Endothelial cell of umbilical vein (primary cell): Measurements from ENCODE around the gene HAUS3. TPM values are rescaled to one million over a fixed set of nuclear protein-coding genes. Genes with fewer than 3 reads are reported as not detected.

Experiments used
- BruUV-seq: library from RNA; stranded (reverse); fragments of 400-500 nt; replicated peaks from 2 replicates; lab custom pipeline; 2021; lab: Mats Ljungman, UMichigan
- CTCF ChIA-PET: fragments of 300-600, 350-600 bp; sonication (Branson Sonifier 250); formaldehyde crosslinking; loops from one replicate; lab custom pipeline; 2021; ENCODE audit warnings: antibody characterized with exemption, inconsistent platforms; lab: Charles Lee
- POLR2A ChIA-PET: fragments of 300-600, 350-600 bp; sonication (Branson Sonifier 250); formaldehyde crosslinking; loops from one replicate; lab custom pipeline; 2021; ENCODE audit warnings: antibody characterized with exemption, inconsistent platforms; lab: Charles Lee
- DNase-seq: peaks from one replicate; pipeline ENCODE4 v3.0.0-alpha.2; 2011; ENCODE audit warnings: low read depth, low spot score
- FAIRE-seq: peaks from 2 replicates; lab custom pipeline; 2011; peaks lifted over from hg19 to GRCh38; lab: Jason Lieb, UNC
- H2AFZ ChIP-seq: 2 replicates; pipeline ENCODE4 v1.6.0; 2012; ENCODE audit warnings: low read depth, low read length, control low read depth, inconsistent platforms
- H3K27ac ChIP-seq: 2 replicates; pipeline ENCODE4 v1.5.1; 2011; ENCODE audit warnings: low read depth, mild to moderate bottlenecking, control low read depth, low read length, moderate library complexity; ENCODE audit not compliant: insufficient read depth
- H3K27me3 ChIP-seq, 2 experiments: 2 replicates each; pipeline versions ENCODE4 v1.6.0 to v1.6.1; 2011; ENCODE audit warnings: low read length in 2 of 2, mixed read lengths in 1 of 2; ENCODE audit not compliant: control insufficient read depth in 2 of 2, insufficient read depth in 2 of 2
- H3K36me3 ChIP-seq, 2 experiments: 2 replicates in 1 of 2; 3 replicates in 1 of 2; pipeline ENCODE4 v1.5.1; 2011; ENCODE audit warnings: low read length in 2 of 2, mild to moderate bottlenecking in 1 of 2, moderate library complexity in 1 of 2; ENCODE audit not compliant: control insufficient read depth in 2 of 2, insufficient read depth in 2 of 2; ENCODE audit errors: extremely low read depth in 1 of 2
- H3K4me1 ChIP-seq: 3 replicates; pipeline ENCODE4 v1.5.1; 2011; ENCODE audit warnings: mild to moderate bottlenecking, low read length; ENCODE audit not compliant: control insufficient read depth, insufficient read depth; ENCODE audit errors: extremely low read depth
- H3K4me2 ChIP-seq: 2 replicates; pipeline ENCODE4 v1.6.1; 2011; ENCODE audit warnings: low read length, control low read depth, mixed read lengths; ENCODE audit not compliant: insufficient read depth
- H3K4me3 ChIP-seq, 3 experiments: fragments of 200-600 bp in 1 of 3; sonication (generic), shearing (Covaris generic) in 1 of 3; replicated peaks in 1 of 3; 2 replicates each; pipeline ENCODE4 v1.5.1; 2011 to 2016; ENCODE audit warnings: control low read depth in 3 of 3, low read length in 3 of 3, mild to moderate bottlenecking in 2 of 3, inconsistent platforms in 1 of 3, low read depth in 1 of 3, moderate library complexity in 1 of 3; ENCODE audit not compliant: insufficient read depth in 1 of 3
- H3K79me2 ChIP-seq: 2 replicates; pipeline ENCODE4 v1.6.0; 2012; ENCODE audit warnings: low read length, inconsistent platforms; ENCODE audit not compliant: control insufficient read depth, insufficient read depth
- H3K9ac ChIP-seq: replicated peaks from 2 replicates; pipeline ENCODE3; 2011; ENCODE audit warnings: low read length, control low read depth; ENCODE audit not compliant: insufficient read depth; ENCODE audit errors: extremely low read depth
- H3K9me1 ChIP-seq: replicated peaks from 3 replicates; pipeline ENCODE4 v1.6.0; 2011; ENCODE audit warnings: mild to moderate bottlenecking, low read length; ENCODE audit not compliant: control insufficient read depth, insufficient read depth; ENCODE audit errors: extremely low read depth
- H3K9me3 ChIP-seq: replicated peaks from 2 replicates; pipeline ENCODE4 v1.5.1; 2012; ENCODE audit warnings: low read length, inconsistent platforms; ENCODE audit not compliant: control insufficient read depth, insufficient read depth
- H4K20me1 ChIP-seq: replicated peaks from 2 replicates; pipeline ENCODE3; 2011; ENCODE audit warnings: mild to moderate bottlenecking, low read length; ENCODE audit not compliant: control insufficient read depth, insufficient read depth; ENCODE audit errors: extremely low read depth
- CTCF ChIP-seq, 2 donors: IDR thresholded peaks; 1 replicate in 1 of 2; 2 replicates in 1 of 2; pipeline ENCODE4 v1.5.1; 2011; ENCODE audit warnings: low read length in 2 of 2, mild to moderate bottlenecking in 2 of 2, moderate library complexity in 2 of 2, control low read depth in 1 of 2, inconsistent platforms in 1 of 2, low read depth in 1 of 2; ENCODE audit not compliant: insufficient read depth in 1 of 2; ENCODE audit errors: extremely low read depth in 1 of 2
- EZH2 ChIP-seq: IDR thresholded peaks from 2 replicates; pipeline ENCODE4 v1.6.1; 2012; ENCODE audit warnings: borderline replicate concordance, low read depth, mild to moderate bottlenecking, moderate library complexity, low read length, inconsistent platforms; ENCODE audit not compliant: severe bottlenecking
- FOS ChIP-seq: IDR thresholded peaks from 2 replicates; pipeline ENCODE4 v1.6.1; 2011; ENCODE audit warnings: mild to moderate bottlenecking, low read length, moderate library complexity, borderline replicate concordance; ENCODE audit not compliant: insufficient read depth
- GATA2 ChIP-seq: IDR thresholded peaks from 2 replicates; pipeline ENCODE4 v1.7.0; 2011; ENCODE audit warnings: low read depth, mild to moderate bottlenecking, moderate library complexity, mixed read lengths, low read length; ENCODE audit not compliant: insufficient read length, insufficient read depth
- JUN ChIP-seq: IDR thresholded peaks from 2 replicates; pipeline ENCODE4 v1.6.1; 2011; ENCODE audit warnings: borderline replicate concordance, low read depth; ENCODE audit not compliant: insufficient read length, insufficient read depth
- MYC ChIP-seq: IDR thresholded peaks from one replicate; pipeline ENCODE4 v1.6.1; 2011; ENCODE audit warnings: mild to moderate bottlenecking, low read depth, low read length
- POLR2A ChIP-seq: IDR thresholded peaks from 2 replicates; pipeline ENCODE4 v1.6.1; 2012; ENCODE audit warnings: low read depth, mild to moderate bottlenecking, control low read depth, low read length
- POLR2AphosphoS5 ChIP-seq: IDR thresholded peaks from 2 replicates; pipeline ENCODE4 v1.6.1; 2012; ENCODE audit warnings: low read depth, mild to moderate bottlenecking, control low read depth, low read length, moderate library complexity; ENCODE audit not compliant: insufficient read depth
- dilution Hi-C: fragments of 300-500 bp; cut with MboI; formaldehyde crosslinking; loops from one replicate; pipeline ENCODE4 v1.15.0; 2019; ENCODE audit warnings: low sequenced_read_pairs; ENCODE audit not compliant: extremely low pct_ligation_motif_present
- intact Hi-C: fragments of 100-400 bp; cut with micrococcal nuclease; formaldehyde crosslinking; loops from one replicate; pipeline ENCODE4 v1.10.0; 2022
- polyA plus RNA-seq, 4 experiments: library from polyadenylated mRNA; depleted of rRNA in 3 of 4; stranded (reverse) in 3 of 4; unstranded in 1 of 4; fragments of >200 nt; gene quantifications; 2 replicates each; pipeline versions ENCODE4 v1.2.1 to v1.2.3, GENCODE V29; 2011 to 2012; ENCODE audit warnings: missing spikeins in 1 of 4
- total RNA-seq: library from RNA; stranded (reverse); gene quantifications from 2 replicates; pipeline ENCODE4 v1.2.3, GENCODE V29; 2021
- TF ChIP-seq, protein P1 (sequence below): IDR thresholded peaks from 2 replicates; pipeline ENCODE4 v1.6.1; 2011; ENCODE audit not compliant: insufficient read depth, insufficient read length

HAUS3 gene
- total and polyA plus RNA-seq, 2 donors (not counting 3 experiments of a cell fraction or from before 2014, with no cell fraction given): 4.4 to 15.9 TPM

DNA sequence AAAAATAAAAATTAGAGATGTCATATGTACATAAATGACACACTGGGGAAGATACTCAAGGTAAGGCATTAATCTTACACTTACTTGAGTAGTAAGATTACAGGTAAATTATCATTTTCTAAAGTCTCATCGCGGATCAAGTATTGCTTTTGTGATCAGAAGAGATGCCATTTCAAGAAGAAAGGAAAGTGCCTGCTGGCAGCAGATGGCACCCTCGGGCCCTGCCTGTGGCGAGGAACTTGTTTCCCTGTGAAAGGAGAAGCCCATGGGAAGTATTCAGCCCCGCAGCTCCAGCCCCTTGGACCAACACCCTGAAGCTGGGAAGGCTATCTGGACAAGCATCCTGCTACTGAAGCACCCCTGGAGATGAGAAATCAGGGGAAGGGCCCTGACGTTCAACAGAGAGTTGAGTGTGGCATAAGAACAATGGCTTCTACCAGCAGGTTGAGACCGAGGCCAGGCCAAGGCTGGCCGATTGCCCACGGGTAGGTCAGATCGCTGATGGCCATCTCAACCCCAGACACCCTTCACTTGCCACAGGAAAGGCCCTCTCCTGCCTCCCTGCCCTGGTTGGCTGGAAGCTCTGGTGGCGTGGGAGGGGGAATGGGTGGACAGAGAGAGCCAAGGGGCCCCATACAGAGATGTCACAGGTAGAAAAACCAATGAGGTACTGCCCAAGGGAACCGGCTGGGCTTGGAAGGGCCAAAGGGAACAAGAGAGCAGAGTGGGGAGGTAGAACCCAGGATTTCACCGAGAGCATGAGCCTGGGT is 38.8 kb upstream of the HAUS3 start:
- TF ChIP-seq JUN: no peak
- TF ChIP-seq CTCF (IDR thresholded peaks at IDR 0.05; ENCODE audit: extremely low read depth in 1 of 2, insufficient read depth in 1 of 2, low read depth in 1 of 2, low read length in 2 of 2): peak in 1 of 2 donors; percentile 9
- Histone ChIP-seq H3K79me2 (no peaks in the 10 kb centered on the region), H3K4me2 (no peak overlapping the region), H3K9me3 (no peaks in the 10 kb centered on the region), H3K36me3 (no peaks in the 10 kb centered on the region), H2AFZ (no peak overlapping the region), H3K27ac (no peak overlapping the region), H3K9me1 (no peaks in the 10 kb centered on the region), H3K4me3 (no peak overlapping the region), H3K27me3 (no peaks in the 10 kb centered on the region), H3K9ac (no peak overlapping the region), H4K20me1 (no peaks in the 10 kb centered on the region), H3K4me1 (peaks cover 10% of the 10 kb centered on the region)
- BruUV-seq: no TSS peak
- dilution Hi-C loops (no loop called here), intact Hi-C loops (loop anchor here (1.0 kb wide), 1 partner anchor 161 kb away; no protein-coding TSS in a partner anchor)
- no peak for FAIRE-seq
- no peak for DNase-seq
- ChIA-PET CTCF (interaction anchor here (1.3 kb wide), 2 partner anchors 9 to 182 kb away, joined by 3 read pairs; no protein-coding TSS in a partner anchor), POLR2A (no interaction called here)

- Histone ChIP-seq H3K36me3 (no peaks in the 10 kb centered on the region), H3K27ac (no peak overlapping the region), H3K4me3 (no peak overlapping the region), H3K9ac (no peak overlapping the region), H3K27me3 (no peaks in the 10 kb centered on the region), H3K4me1 (no peaks in the 10 kb centered on the region), H3K4me2 (no peak overlapping the region), H3K9me1 (no peaks in the 10 kb centered on the region), H2AFZ (no peak overlapping the region), H4K20me1 (no peaks in the 10 kb centered on the region), H3K9me3 (no peaks in the 10 kb centered on the region), H3K79me2 (no peaks in the 10 kb centered on the region)
- intact Hi-C loops: no loop called here
- FAIRE-seq (no peak), DNase-seq (no peak)
- TF ChIP-seq POLR2AphosphoS5 (no peak), JUN (no peak), FOS (no peak), CTCF (IDR thresholded peaks at IDR 0.05; ENCODE audit: extremely low read depth in 1 of 2, insufficient read depth in 1 of 2, low read depth in 1 of 2, low read length in 2 of 2) (no peak), MYC (no peak), GATA2 (no peak), EZH2 (no peak), POLR2A (no peak)
- TF ChIP-seq, protein P1, sequence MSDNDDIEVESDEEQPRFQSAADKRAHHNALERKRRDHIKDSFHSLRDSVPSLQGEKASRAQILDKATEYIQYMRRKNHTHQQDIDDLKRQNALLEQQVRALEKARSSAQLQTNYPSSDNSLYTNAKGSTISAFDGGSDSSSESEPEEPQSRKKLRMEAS: no peak
- ChIA-PET POLR2A (interaction anchor here (0.6 kb wide), 1 partner anchor 16 kb away, joined by 4 read pairs; no protein-coding TSS in a partner anchor), CTCF (no interaction called here)
- dilution Hi-C loops: no loop called here
- BruUV-seq: no TSS peak
Measured at GRCh38 chr4:2277956-2278355, 36.0 kb upstream of the HAUS3 start.
